Activated T-helper 1 cell treated with anti-CD3 and anti-CD28 coated beads, Interleukin-2, amount 50 U/mL, for 16 hours (primary cell): ENCODE measurements around the gene TSPAN14.

Experiments used
- DNase-seq, 2 donors: peaks; one replicate each; pipeline ENCODE4 v3.0.0-alpha.2; 2020; ENCODE audit warnings: low read depth in 1 of 2, low spot score in 1 of 2

TSPAN14 gene

GRCh38 chr10:80486785-80487420 lies 32.8 kb downstream of the TSPAN14 start:
- no peak for DNase-seq

- no peak for DNase-seq
Observed at GRCh38 chr10:80487421-80487785, 33.3 kb downstream of the TSPAN14 start.

- no peak for DNase-seq
Observed at GRCh38 chr10:80487791-80488538, 33.9 kb downstream of the TSPAN14 start.

GRCh38 chr10:80488539-80489066 lies 34.5 kb downstream of the TSPAN14 start:
- no peak for DNase-seq

GRCh38 chr10:80489371-80490112 lies 35.4 kb downstream of the TSPAN14 start:
- DNase-seq, result no peak

GRCh38 chr10:80491251-80492102 lies 37.4 kb downstream of the TSPAN14 start:
- DNase-seq, result no peak

- DNase-seq, result no peak
Observed at GRCh38 chr10:80492848-80493521, 38.9 kb downstream of the TSPAN14 start.

GRCh38 chr10:80493522-80494051 lies 39.5 kb downstream of the TSPAN14 start:
- no peak for DNase-seq

DNA sequence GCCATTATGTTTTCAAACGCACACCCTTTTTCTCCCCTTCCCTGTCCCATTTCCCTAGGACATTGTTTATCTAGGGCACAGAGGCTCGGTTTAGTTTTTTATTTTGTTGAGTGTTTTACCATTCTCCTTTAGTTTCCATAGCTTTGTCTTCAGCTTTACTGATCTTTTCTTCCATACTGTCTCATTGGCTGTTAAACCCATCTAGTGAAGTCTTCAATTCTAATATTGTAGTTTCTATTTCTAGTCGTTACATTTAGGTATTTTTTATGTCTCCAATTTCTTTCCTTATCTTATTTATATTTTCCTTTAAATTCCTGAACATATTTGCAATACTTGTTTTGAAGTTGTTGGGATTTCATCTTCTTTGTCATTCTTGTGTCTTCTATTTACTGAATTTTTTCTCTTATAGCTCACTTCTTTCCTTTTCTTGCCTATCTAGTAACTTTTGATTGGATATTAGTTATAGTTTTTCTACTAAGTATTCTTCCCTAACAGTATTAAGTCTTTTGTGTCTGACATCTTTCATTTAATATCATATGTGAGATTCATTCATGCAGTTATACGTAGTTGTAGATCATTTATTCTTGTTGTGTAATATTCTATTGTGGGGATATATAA lies 42.6 kb downstream of the TSPAN14 start:
- no peak for DNase-seq

GRCh38 chr10:80497187-80498077 lies 43.3 kb downstream of the TSPAN14 start:
- no peak for DNase-seq

DNA sequence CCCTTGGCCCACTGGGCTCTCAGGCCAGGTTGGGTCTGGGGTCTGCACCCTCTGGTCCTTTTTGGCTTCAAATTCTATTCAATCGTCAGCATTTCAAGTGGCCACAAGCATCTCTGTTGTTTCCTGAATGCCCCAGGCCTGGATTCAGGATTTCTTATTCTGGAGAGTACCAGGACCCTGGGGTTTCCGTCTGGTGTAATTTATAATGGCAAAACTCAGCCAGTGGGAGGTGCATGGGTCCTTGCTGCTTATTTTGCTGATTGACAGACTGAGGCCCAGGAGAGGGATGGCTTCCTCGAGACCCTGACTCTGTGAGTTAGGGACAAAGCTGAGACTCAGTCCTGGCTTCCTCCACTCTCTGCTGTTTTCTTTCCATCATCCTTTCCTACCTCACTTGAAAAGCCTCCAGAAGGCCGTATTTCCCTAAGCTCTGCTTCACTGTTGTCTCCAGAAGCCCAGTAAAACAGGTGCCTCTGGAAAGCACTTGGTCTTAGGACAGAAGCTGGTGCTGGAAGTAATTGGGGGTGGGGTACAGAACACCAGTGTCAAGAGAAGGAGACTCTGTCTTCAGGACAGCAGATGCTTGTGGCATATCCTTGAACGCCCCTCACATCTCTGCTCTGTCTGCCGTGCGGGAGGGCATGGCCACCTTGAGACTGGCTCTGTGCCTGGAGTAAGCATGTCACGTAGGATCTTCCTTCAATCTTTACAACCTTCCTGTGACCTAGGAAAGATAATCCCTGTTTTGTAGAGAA lies 44.1 kb downstream of the TSPAN14 start:
- DNase-seq, result no peak

GRCh38 chr10:80498833-80499741 lies 45.0 kb downstream of the TSPAN14 start:
- peak in 1 of 2 donors; percentile 42 for DNase-seq

- no peak for DNase-seq
Observed at GRCh38 chr10:80500572-80501380, 46.7 kb downstream of the TSPAN14 start.

GRCh38 chr10:80501381-80501912 lies 47.3 kb downstream of the TSPAN14 start:
- no peak for DNase-seq

GRCh38 chr10:80501913-80502521 lies 47.9 kb downstream of the TSPAN14 start:
- DNase-seq, result no peak
